Astrocyte (in vitro differentiated cells and primary cell): ENCODE data around the gene JAGN1. TPM values are rescaled to one million over a fixed set of nuclear protein-coding genes. Genes with fewer than 3 reads are reported as not detected.

Experiments
- DNase-seq: peaks from one replicate; pipeline ENCODE4 v3.0.0-alpha.2; 2010; ENCODE audit warnings: low read depth
- FAIRE-seq: peaks from 2 replicates; lab custom pipeline; 2011; peaks lifted over from hg19 to GRCh38; lab: Jason Lieb, UNC
- H2AFZ ChIP-seq: 2 replicates; pipeline ENCODE4 v1.6.0; 2012; ENCODE audit warnings: low read depth, low read length, inconsistent platforms
- H3K27ac ChIP-seq: 2 replicates; pipeline ENCODE4 v1.5.1; 2011; ENCODE audit warnings: low read depth, low read length, inconsistent platforms
- H3K27me3 ChIP-seq: 2 replicates; pipeline ENCODE4 v1.6.0; 2011; ENCODE audit warnings: low read length, inconsistent platforms; ENCODE audit not compliant: insufficient read depth
- H3K36me3 ChIP-seq: 2 replicates; pipeline ENCODE4 v1.5.1; 2011; ENCODE audit warnings: low read length, inconsistent platforms; ENCODE audit not compliant: insufficient read depth
- H3K4me1 ChIP-seq: 2 replicates; pipeline ENCODE4 v1.5.1; 2011; ENCODE audit warnings: low read length, inconsistent platforms; ENCODE audit not compliant: insufficient read depth
- H3K4me2 ChIP-seq: 2 replicates; pipeline ENCODE4 v1.6.0; 2012; ENCODE audit warnings: low read length, inconsistent platforms
- H3K4me3 ChIP-seq: 2 replicates; pipeline ENCODE4 v1.5.1; 2011; ENCODE audit warnings: low read depth, mild to moderate bottlenecking, low read length, inconsistent platforms; ENCODE audit not compliant: insufficient read depth
- H3K79me2 ChIP-seq: 2 replicates; pipeline ENCODE4 v1.6.0; 2012; ENCODE audit warnings: mild to moderate bottlenecking, low read length, inconsistent platforms; ENCODE audit not compliant: insufficient read depth
- H3K9ac ChIP-seq: 2 replicates; pipeline ENCODE4 v1.6.0; 2012; ENCODE audit warnings: mild to moderate bottlenecking, low read length, inconsistent platforms
- H3K9me3 ChIP-seq: 2 replicates; pipeline ENCODE4 v1.5.1; 2012; ENCODE audit warnings: low read depth, mild to moderate bottlenecking, low read length, inconsistent platforms; ENCODE audit not compliant: insufficient read depth
- H4K20me1 ChIP-seq: 2 replicates; pipeline ENCODE4 v1.6.0; 2012; ENCODE audit warnings: low read length, inconsistent platforms; ENCODE audit not compliant: insufficient read depth
- H3K27ac Mint-ChIP-seq: one replicate; pipeline ENCODE4 v1.8.0; 2021; ENCODE audit warnings: mild to moderate bottlenecking, mixed read lengths; ENCODE audit not compliant: unreplicated experiment
- H3K27me3 Mint-ChIP-seq: one replicate; pipeline ENCODE4 v1.8.0; 2021; ENCODE audit warnings: low read depth, mixed read lengths; ENCODE audit not compliant: unreplicated experiment
- H3K36me3 Mint-ChIP-seq: one replicate; pipeline ENCODE4 v1.8.0; 2021; ENCODE audit warnings: low read depth, mixed read lengths; ENCODE audit not compliant: unreplicated experiment
- H3K4me1 Mint-ChIP-seq: one replicate; pipeline ENCODE4 v1.8.0; 2021; ENCODE audit warnings: low read depth, mixed read lengths; ENCODE audit not compliant: unreplicated experiment
- H3K4me3 Mint-ChIP-seq: one replicate; pipeline ENCODE4 v1.8.0; 2021; ENCODE audit warnings: mild to moderate bottlenecking, moderate library complexity, mixed read lengths; ENCODE audit not compliant: unreplicated experiment
- H3K9me3 Mint-ChIP-seq: one replicate; pipeline ENCODE4 v1.8.0; 2021; ENCODE audit warnings: mild to moderate bottlenecking, mixed read lengths; ENCODE audit not compliant: unreplicated experiment
- EZH2 ChIP-seq: IDR thresholded peaks from 2 replicates; pipeline ENCODE4 v1.6.1; 2012; ENCODE audit warnings: mild to moderate bottlenecking, low read length, inconsistent platforms; ENCODE audit not compliant: insufficient read depth
- total RNA-seq: library from RNA; stranded (reverse); gene quantifications from 2 replicates; pipeline ENCODE4 v1.2.1, GENCODE V29; 2021
- TF ChIP-seq, protein P1 (sequence below): IDR thresholded peaks from 2 replicates; pipeline ENCODE4 v1.5.1; 2011; ENCODE audit warnings: low read depth, mild to moderate bottlenecking, inconsistent platforms, low read length, moderate library complexity; ENCODE audit not compliant: insufficient read depth

The JAGN1 gene
- total RNA-seq, 1 donor from 2014 or later: 31.7 TPM

DNA sequence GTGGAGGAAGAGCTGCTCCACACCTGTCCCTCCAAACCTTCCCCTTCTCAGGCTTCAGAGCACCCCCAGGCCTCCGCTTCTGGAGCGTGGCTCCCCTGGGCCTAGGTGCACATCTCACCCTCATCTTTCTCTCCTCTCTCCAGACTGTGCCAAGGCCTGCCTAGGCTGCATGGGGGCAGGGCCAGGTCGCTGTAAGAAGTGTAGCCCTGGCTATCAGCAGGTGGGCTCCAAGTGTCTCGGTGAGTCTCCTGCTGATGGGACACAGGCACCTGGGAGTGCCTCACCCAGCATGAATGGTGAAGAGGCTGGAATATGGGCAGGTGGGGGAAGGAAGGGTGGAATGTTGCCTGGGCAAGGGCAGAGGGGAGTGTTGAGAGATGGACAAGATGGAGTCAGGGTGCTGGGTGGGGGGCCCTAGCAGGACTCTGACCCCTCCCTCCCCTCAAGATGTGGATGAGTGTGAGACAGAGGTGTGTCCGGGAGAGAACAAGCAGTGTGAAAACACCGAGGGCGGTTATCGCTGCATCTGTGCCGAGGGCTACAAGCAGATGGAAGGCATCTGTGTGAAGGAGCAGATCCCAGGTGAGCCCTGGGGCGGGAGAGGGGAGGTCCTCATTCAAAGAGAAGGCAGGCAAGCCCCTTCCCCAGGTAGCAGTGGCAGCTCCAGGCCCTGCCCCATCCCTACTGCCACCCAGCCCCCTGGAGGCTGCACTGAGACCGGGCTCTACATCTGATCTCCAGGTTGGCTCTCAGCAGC, 52.7 kb downstream of the JAGN1 start:
- H3K4me3 ChIP-seq: no peak overlapping the region
- DNase-seq (no peak), FAIRE-seq (no peak)
- no peak overlapping the region for H2AFZ ChIP-seq
- no peak overlapping the region for H3K27ac ChIP-seq
- TF ChIP-seq EZH2: no peak
- TF ChIP-seq, protein P1, sequence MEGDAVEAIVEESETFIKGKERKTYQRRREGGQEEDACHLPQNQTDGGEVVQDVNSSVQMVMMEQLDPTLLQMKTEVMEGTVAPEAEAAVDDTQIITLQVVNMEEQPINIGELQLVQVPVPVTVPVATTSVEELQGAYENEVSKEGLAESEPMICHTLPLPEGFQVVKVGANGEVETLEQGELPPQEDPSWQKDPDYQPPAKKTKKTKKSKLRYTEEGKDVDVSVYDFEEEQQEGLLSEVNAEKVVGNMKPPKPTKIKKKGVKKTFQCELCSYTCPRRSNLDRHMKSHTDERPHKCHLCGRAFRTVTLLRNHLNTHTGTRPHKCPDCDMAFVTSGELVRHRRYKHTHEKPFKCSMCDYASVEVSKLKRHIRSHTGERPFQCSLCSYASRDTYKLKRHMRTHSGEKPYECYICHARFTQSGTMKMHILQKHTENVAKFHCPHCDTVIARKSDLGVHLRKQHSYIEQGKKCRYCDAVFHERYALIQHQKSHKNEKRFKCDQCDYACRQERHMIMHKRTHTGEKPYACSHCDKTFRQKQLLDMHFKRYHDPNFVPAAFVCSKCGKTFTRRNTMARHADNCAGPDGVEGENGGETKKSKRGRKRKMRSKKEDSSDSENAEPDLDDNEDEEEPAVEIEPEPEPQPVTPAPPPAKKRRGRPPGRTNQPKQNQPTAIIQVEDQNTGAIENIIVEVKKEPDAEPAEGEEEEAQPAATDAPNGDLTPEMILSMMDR: no peak
- H3K36me3 ChIP-seq: no peaks in the 10 kb centered on the region
- H3K79me2 ChIP-seq: no peaks in the 10 kb centered on the region
- no peaks in the 10 kb centered on the region for H3K9me3 Mint-ChIP-seq
- H3K9ac ChIP-seq: no peak overlapping the region
- H3K27me3 ChIP-seq: no peaks in the 10 kb centered on the region
- H3K4me1 ChIP-seq: peaks cover 5% of the 10 kb centered on the region
- H3K4me3 Mint-ChIP-seq: no peak overlapping the region
- peaks cover 2% of the 10 kb centered on the region for H3K27me3 Mint-ChIP-seq
- H3K27ac Mint-ChIP-seq: no peak overlapping the region
- no peaks in the 10 kb centered on the region for H3K9me3 ChIP-seq
- peaks cover 15% of the 10 kb centered on the region for H3K36me3 Mint-ChIP-seq
- no peaks in the 10 kb centered on the region for H4K20me1 ChIP-seq
- no peak overlapping the region for H3K4me2 ChIP-seq
- H3K4me1 Mint-ChIP-seq: no peaks in the 10 kb centered on the region

Other genes starting within 250 kb of the JAGN1 start
- 27.5 and 27.6 TPM in 2 replicates for gene MTMR14, start 241.1 kb upstream of the JAGN1 start, total RNA-seq
- 0.20 TPM in 1 of 2 replicates, not detected in the other for gene CPNE9, start 186.8 kb upstream of the JAGN1 start, total RNA-seq
- 19.5 TPM in 2 replicates for gene BRPF1, start 158.9 kb upstream of the JAGN1 start, total RNA-seq
- 15.3 and 17.9 TPM in 2 replicates for gene OGG1, start 140.7 kb upstream of the JAGN1 start, total RNA-seq
- 5.1 and 7.1 TPM in 2 replicates for gene CAMK1, start 120.7 kb upstream of the JAGN1 start, total RNA-seq
- 54.5 and 58.7 TPM in 2 replicates for gene TADA3, start 98.1 kb upstream of the JAGN1 start, total RNA-seq
- gene ARPC4, start 97.5 kb upstream of the JAGN1 start, total RNA-seq: 187 and 205 TPM in 2 replicates
- 25.4 and 29.8 TPM in 2 replicates for gene TTLL3, start 80.3 kb upstream of the JAGN1 start, total RNA-seq
- gene RPUSD3, start 46.6 kb upstream of the JAGN1 start, total RNA-seq: 35.4 and 36.2 TPM in 2 replicates
- gene CIDEC, start 10.4 kb upstream of the JAGN1 start, total RNA-seq: not detected in 2 replicates
- 3.7 and 4.6 TPM in 2 replicates for gene IL17RE, start 12.2 kb downstream of the JAGN1 start, total RNA-seq
- 20.1 and 23.9 TPM in 2 replicates for gene IL17RC, start 26.5 kb downstream of the JAGN1 start, total RNA-seq
- 18.8 and 26.2 TPM in 2 replicates for gene CRELD1, start 43.2 kb downstream of the JAGN1 start, total RNA-seq
- 2.2 and 2.4 TPM in 2 replicates for gene PRRT3, start 61.8 kb downstream of the JAGN1 start, total RNA-seq
- 59.7 and 61.0 TPM in 2 replicates for gene EMC3, start 96.2 kb downstream of the JAGN1 start, total RNA-seq
- 2.8 and 3.7 TPM in 2 replicates for gene FANCD2, start 135.8 kb downstream of the JAGN1 start, total RNA-seq
- not detected in 2 replicates for gene FANCD2OS, start 217.6 kb downstream of the JAGN1 start, total RNA-seq
- gene BRK1, start 225.1 kb downstream of the JAGN1 start, total RNA-seq: 120 and 136 TPM in 2 replicates